GM18526 (cell line): ENCODE results near the gene AATF.

ENCODE experiments used
- POLR2A ChIP-seq: IDR thresholded peaks from 3 replicates; pipeline ENCODE4 v1.6.1; 2011; ENCODE audit not compliant: insufficient read length; ENCODE audit errors: extremely low read depth

AATF gene

DNA sequence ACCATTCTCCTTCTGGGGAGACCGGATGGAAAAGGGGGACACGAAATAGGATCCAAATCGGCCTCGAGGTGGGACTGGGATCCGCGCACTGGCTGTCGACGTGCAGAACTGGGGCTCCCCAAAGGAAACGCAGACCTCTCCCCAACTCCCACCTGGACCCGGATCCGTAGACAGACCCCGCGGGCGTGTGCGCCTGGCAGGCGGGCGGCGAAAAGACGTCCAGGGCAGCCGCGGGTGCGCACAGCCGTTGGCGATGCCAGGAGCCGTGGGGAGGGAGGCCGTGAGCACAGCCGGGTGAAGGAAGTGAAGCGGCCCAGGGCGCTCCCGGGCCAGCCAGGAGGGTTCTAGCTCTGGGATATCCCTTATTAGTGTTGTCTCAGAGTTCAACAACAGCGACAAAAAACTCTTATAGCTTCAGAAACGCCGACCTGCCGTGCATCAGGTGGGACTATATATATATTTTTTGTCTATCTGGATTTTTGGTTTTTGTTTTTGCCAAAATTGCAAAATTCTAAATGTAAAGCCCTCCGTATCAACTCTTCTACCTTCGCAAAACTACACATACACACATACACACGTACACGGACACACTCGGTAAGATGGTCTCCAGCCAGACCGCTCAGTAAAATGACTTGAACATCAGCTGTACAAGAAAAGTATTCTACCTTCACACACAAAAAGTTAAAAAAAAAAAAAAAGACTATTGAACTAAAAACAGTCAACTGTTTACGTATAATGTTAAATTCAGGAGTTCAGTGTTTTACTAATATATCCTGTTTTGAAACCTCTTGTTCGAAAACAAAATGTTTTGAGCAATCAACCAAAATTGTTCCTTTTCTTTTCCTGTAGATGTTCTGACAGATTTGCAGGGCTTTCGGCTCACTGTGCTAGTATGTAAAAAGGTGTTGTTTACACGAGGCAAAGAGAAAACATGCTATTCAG lies 5.2 kb upstream of the AATF start:
- no peak for TF ChIP-seq POLR2A

DNA sequence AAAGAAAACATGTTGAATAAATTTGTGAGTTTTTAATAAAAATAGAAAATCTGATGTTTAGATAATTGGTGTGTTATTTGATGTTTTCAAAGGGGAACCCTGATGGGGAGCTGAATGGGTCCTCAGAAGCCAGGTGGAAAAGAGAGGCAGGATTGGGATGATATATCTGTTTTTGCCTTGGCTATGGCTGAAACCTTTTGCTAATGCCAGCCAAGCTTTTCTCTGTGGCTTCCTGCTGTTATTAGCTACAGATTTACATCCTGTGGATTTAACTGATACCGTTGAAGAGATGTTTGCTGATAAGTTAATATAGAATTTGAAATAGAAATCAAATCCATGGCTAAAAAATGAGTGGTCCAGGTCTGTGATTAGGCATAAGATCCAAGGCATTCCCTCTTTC lies 4.2 kb upstream of the AATF start:
- no peak for TF ChIP-seq POLR2A

DNA sequence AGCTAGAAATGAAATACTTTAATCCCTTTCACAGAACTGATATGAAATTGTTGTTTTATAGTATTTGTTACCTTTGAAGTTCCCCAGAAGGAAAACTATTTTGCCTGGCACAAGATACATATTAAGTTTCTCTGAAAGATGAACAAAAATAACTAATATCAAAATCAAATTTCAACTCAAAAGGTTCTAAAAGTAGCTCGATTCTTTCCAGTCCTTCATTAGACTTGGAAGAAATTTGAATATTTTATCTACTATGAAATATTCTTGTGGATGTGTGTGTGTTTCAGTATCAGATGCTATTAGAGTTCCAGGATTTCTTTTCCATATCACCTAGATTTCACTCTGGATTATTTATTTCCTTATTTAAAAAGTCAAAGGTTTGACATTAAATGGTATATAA lies 3.6 kb upstream of the AATF start:
- TF ChIP-seq POLR2A, result no peak

DNA sequence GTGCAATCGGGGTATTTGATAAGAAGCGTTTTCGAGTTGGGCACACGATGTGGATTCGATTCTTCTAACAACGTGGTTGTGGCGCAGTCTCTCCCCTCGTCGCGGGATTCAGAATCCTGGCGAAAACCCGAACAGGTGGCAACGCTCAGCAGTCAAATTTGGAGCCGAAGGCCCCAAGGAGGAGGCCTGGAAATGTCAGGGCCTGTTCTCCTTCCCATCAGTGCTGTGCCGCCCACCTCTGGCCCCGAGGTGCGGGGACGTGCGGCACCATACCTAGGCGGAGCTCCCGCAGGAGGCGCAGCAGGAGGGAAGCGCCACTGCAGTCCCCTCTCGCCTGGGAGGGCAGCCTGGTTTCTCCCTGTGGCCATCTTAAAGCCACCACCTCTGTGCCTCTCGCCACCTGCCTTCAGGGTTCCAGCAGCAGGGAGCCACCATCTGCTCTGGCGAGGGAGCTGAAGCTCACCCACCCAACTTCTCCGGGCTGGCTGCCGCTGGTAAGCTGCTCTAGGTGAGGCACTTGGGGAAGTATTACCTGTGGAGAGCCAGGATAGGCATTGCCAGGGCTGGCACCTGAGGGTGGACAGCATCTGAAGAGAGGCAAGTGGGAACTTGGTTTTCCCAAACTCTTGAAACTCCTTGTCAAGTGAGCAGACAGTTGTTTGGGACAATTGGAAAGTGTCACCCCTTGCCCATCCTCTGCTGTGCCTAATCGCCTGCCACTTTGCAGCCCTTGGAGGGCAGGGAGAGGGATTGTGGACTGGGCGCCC lies 2.6 kb upstream of the AATF start:
- TF ChIP-seq POLR2A, result no peak

DNA sequence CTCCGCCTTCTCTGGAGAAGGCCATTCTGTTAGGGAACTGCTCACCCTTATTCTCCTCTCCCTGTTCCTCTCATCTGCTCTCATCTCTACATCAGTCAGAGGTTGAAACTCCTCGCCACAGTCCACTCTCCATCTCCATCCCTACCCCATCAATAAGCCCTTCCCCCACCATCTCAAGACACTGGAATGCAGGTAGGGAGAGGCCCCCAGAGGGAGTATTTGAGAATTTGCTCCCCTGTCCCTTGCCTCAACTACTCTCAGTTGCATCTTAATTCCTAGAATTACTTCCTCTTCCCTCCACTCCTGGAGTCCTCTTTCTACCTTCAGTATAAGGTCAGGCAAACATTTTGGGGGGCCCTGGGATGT lies 2.0 kb upstream of the AATF start:
- TF ChIP-seq POLR2A, result no peak

DNA sequence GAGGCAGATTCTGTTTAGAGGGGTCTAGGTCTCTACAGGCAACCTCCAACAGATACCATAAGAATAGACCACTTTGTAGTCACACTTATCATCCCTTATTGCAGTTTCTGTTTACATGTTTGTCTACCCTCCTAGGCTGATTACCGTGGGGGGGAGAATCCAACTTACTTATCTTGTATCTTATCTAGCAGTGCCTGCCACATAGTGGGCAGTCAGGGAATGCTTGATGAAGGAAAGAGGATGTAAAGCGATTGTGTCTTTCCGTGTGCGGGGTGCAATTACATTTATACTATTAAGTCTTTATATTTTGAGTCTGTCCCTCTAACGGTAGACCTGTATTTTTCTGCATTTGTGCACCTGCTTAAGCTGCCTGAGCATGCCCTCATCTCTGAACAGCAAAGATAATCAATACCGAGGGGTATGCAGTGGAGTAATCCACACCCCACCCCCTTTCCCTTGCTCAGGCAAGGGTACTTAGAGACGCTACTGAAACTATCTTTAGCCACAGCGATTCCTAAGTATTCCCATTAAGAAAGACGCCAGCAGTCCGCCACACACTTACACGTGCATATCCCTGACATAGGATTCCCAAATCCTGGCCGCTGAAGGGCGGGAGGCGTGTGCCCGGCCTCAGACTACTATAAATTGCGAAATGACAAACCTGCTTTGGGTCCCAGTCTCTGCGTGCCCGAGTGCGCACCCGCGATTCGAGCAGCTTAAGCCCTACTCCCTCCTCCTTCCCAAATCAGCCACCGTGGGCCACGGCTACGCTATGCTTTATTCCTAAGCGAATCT lies 635 bp upstream of the AATF start:
- no peak for TF ChIP-seq POLR2A

DNA sequence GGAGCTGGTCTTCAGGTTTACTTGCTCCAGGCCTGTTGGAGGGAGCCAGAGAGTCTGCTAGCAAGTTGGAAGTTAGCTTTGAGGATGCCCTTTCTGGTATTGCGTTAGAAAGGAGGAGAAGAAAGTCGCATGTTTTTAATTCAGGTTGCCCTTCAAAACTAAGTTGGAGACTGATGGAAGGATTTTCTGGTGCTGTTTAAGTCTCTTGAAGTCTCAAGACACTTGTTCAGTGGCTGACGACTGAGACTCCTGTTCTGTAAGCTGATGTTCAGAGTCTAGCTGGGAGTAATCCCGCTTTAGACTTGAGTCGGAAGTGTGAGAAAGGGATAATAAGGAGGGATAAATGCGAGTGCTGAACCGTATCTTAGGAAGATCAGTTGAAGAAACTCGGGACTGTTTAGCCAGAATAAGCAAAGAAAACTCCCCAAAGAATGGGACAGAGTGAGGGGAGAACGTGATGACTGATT lies 740 bp downstream of the AATF start:
- TF ChIP-seq POLR2A, result no peak

DNA sequence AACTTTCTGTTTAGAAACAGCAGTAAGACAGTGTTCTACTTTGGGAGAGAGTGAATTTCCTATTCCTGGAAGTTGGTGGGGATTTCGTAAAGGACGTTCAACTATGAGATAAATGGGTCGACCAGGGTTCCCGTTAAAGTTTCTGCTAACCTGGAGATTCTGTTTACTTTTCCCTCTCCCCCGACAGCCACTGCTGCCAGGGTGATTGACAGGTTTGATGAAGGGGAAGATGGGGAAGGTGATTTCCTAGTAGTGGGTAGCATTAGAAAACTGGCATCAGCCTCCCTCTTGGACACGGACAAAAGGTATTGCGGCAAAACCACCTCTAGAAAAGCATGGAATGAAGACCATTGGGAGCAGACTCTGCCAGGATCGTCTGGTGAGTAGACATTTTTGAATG lies 1.3 kb downstream of the AATF start:
- TF ChIP-seq POLR2A, result no peak

DNA sequence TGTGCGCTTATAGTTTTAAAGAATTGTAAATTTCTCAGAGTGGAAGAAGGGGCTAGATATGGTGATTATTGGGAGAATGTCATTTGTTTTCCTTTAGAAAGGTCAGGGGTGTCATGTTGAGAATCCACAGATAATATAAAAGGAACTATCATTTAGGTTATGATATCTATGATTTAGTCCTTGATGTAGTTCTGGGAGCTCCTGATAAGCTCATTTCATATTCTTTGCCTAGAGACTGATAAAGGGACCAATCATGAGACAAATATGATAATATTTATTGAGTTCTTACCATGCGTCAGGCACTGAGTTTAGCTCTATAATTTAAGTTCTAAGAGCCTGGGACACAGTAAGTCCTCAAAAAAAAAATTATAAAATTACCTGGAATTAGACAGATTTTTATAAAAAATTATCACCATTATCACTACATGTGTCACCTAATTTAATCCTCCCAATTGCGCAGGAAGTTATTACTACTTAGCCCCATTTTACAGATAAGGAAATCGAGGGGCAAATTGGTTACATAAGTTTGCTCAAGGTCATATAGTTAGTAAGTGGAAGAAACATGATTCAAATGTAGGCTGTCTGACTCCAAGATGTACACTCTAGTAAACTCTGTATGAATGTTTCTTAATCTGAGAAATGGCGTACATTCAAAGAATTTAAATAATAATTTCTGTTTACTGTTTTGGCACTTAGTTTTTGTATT lies 2.5 kb downstream of the AATF start:
- no peak for TF ChIP-seq POLR2A

DNA sequence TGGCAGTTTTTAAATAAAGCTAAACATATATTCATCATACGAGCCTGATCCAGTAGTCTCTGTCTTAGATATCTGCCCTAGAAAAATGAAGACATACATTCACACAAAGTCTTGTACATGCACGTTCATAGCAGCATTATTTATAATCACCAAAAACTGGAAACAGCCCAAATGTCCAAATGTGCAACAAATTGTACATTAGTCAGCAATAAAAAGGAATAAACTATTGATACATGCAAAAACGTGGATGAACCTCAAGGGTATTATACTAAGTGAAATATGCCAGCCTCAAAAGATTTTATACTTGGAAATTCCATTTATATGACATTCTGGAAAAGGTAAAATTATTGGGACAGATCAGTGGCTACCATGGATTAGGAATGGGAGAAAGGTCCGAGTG lies 22.8 kb downstream of the AATF start:
- no peak for TF ChIP-seq POLR2A

DNA sequence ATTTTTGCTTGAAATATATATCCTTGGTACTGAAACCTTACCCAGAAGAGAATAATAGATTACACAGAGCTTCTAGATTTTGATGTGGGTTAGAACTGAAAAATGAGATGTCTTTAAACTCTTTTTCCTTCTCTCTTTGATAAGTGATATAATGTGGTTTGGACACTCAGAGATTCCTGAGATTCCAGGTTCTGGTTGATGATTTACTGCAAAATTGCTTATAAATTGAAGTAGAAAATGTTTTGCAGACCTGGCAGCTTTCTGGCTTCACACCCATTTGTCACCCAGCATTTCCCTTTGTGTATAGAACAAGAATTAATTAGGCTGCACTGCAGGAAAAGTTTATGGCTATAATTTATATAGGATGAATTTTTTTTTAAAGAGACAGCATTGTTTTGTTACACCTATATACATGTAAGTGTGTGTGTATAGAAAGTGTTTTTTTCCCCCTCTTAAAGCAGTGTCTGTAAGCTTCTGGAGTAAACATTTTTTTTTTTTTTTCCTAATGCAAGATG lies 23.5 kb downstream of the AATF start:
- no peak for TF ChIP-seq POLR2A

DNA sequence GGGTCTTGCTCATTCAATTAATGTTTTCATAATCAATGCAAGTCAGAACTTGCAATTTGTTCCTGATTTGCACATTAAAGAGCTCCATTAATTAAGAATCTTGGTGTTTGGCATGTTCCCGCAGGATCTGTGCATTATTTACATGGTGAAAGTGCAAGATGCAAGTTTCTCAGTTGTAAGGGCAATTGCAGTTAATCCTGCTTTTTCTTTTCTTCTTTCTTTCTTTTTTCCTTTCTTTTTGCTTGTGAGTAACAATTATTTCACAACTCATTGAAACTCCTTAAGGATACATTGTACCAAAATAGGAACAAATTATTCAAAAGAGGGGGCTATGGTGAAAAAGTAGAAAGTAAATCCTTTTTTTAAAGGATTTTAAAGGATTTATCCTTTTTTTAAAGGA lies 24.2 kb downstream of the AATF start:
- TF ChIP-seq POLR2A, result no peak

DNA sequence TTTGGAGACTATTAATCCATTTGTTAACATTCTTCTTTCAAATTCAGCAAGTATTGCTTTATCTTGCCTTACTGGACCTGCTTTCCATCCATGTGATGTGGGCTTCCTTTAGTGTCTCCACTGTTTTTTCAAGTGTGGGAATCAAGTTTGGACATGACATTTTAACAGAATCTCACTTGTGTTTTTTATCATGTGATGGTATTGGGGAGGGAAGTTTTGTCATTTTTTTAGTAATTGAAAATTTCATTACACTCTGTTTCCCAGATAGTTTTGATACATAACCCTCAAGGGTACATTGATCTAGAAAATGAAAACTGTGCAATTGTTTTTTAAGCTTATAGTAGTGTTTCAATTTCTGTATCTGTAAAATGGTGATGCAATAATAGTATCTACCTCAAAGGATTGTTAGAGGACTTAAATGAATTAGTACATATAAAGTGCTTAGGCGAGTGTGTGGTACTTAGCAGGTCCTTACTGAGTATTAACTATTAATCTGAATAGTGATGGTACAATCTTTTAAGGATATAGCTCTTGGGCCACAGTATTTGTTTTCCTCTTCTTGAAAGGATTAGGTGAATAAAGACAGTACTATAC lies 27.3 kb downstream of the AATF start:
- no peak for TF ChIP-seq POLR2A

DNA sequence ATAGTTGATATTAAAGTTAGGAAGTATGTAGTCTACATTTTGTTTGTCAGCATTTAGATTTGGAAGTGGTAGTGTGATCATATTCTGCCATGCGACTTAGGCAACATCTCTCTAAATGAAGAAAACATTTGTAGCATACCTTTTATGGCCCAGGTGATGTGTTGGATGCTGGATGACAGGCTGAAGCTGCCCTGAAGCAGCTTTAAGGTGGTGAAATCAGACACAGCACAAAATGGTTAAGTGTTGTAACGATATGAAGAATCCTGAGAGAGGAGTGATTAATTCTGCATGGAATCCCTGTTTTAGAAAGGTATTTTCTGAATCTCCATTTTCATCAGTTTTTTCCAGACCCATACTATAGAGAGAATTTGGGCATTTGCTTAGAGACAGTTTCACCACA lies 28.3 kb downstream of the AATF start:
- TF ChIP-seq POLR2A, result no peak
